ENCODE results near the gene PHYHD1.

GRCh38 chr9:128882677-128883603, 37.8 kb upstream of the PHYHD1 start:
- TF ChIP-seq CTCF (IDR thresholded peaks at IDR 0.05; ENCODE audit: low read depth, low read length, poor library complexity, severe bottlenecking) (no peak), EZH2phosphoT487 (IDR thresholded peaks at IDR 0.05; ENCODE audit: borderline replicate concordance, low read length) (no peak)

Data from DOHH2 (cell line).